ENCODE measurements around the gene MBL2.

Gene MBL2

GRCh38 chr10:52752801-52753445 lies 19.7 kb downstream of the MBL2 start:
- no peak for TF ChIP-seq CTCF (IDR thresholded peaks at IDR 0.05; ENCODE audit: poor library complexity, severe bottlenecking)
- no peaks in the 10 kb centered on the region for H3K4me1 ChIP-seq (ENCODE audit: insufficient read depth, poor library complexity, severe bottlenecking)
- ATAC-seq (ENCODE audit: low read depth): no peak

GRCh38 chr10:52752261-52752660 lies 20.3 kb downstream of the MBL2 start:
- no peak for DNase-seq (ENCODE audit: low spot score)
- no peak for ATAC-seq (ENCODE audit: low read depth)
- H3K4me1 ChIP-seq (ENCODE audit: insufficient read depth, poor library complexity, severe bottlenecking): no peaks in the 10 kb centered on the region
- no peaks in the 10 kb centered on the region for H3K27me3 ChIP-seq (ENCODE audit: insufficient read depth, poor library complexity, severe bottlenecking)
- no peaks in the 10 kb centered on the region for H3K9me3 ChIP-seq (ENCODE audit: severe bottlenecking)
- H3K4me3 ChIP-seq (ENCODE audit: severe bottlenecking): no peak overlapping the region
- H3K27ac ChIP-seq (ENCODE audit: poor library complexity, severe bottlenecking): no peak overlapping the region
- no peaks in the 10 kb centered on the region for H3K36me3 ChIP-seq (ENCODE audit: low read depth)
- no peak for TF ChIP-seq CTCF (IDR thresholded peaks at IDR 0.05; ENCODE audit: poor library complexity, severe bottlenecking)

More at GRCh38 chr10:52752801-52753445, 19.7 kb downstream of the MBL2 start:
- H3K4me3 ChIP-seq (ENCODE audit: severe bottlenecking): no peak overlapping the region
- no peak overlapping the region for H3K27ac ChIP-seq (ENCODE audit: poor library complexity, severe bottlenecking)
- H3K36me3 ChIP-seq (ENCODE audit: low read depth): no peaks in the 10 kb centered on the region
- no peaks in the 10 kb centered on the region for H3K9me3 ChIP-seq (ENCODE audit: severe bottlenecking)
- H3K27me3 ChIP-seq (ENCODE audit: insufficient read depth, poor library complexity, severe bottlenecking): no peaks in the 10 kb centered on the region
- DNase-seq (ENCODE audit: low spot score): no peak

GRCh38 chr10:52751337-52751736 lies 21.2 kb downstream of the MBL2 start:
- Histone ChIP-seq H3K36me3 (ENCODE audit: low read depth) (no peaks in the 10 kb centered on the region), H3K27ac (ENCODE audit: poor library complexity, severe bottlenecking) (no peak overlapping the region), H3K4me1 (ENCODE audit: insufficient read depth, poor library complexity, severe bottlenecking) (no peaks in the 10 kb centered on the region), H3K4me3 (ENCODE audit: severe bottlenecking) (no peak overlapping the region), H3K9me3 (ENCODE audit: severe bottlenecking) (no peaks in the 10 kb centered on the region), H3K27me3 (ENCODE audit: insufficient read depth, poor library complexity, severe bottlenecking) (no peaks in the 10 kb centered on the region)
- DNase-seq (ENCODE audit: low spot score) (no peak), ATAC-seq (ENCODE audit: low read depth) (no peak)
- no peak for TF ChIP-seq CTCF (IDR thresholded peaks at IDR 0.05; ENCODE audit: poor library complexity, severe bottlenecking)

DNA sequence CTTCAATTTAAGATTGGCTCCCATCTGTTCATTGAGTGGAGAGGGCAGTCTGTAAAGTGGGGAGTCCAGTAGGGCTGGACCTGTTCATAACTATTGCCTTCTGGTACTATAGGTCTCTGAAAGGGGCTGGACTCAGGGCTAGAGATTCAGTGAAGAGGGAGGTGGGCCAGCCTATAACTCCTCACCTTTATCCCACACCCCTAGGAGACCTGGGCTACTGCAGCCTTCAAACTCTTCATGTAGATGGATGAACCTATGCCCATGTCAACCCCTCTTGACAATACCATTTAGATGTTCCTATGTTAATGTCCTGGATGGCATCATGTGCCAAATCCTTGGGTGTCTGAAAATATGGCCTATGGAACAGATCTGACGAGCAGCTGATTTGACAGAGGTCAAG lies 22.0 kb downstream of the MBL2 start:
- TF ChIP-seq CTCF (IDR thresholded peaks at IDR 0.05; ENCODE audit: poor library complexity, severe bottlenecking): no peak
- H3K4me1 ChIP-seq (ENCODE audit: insufficient read depth, poor library complexity, severe bottlenecking): no peaks in the 10 kb centered on the region
- H3K9me3 ChIP-seq (ENCODE audit: severe bottlenecking): no peaks in the 10 kb centered on the region
- H3K36me3 ChIP-seq (ENCODE audit: low read depth): no peaks in the 10 kb centered on the region
- no peaks in the 10 kb centered on the region for H3K27me3 ChIP-seq (ENCODE audit: insufficient read depth, poor library complexity, severe bottlenecking)
- H3K4me3 ChIP-seq (ENCODE audit: severe bottlenecking): no peak overlapping the region
- ATAC-seq (ENCODE audit: low read depth) (no peak), DNase-seq (ENCODE audit: low spot score) (no peak)
- no peak overlapping the region for H3K27ac ChIP-seq (ENCODE audit: poor library complexity, severe bottlenecking)

GRCh38 chr10:52747694-52748093 lies 24.9 kb downstream of the MBL2 start:
- ATAC-seq (ENCODE audit: low read depth) (no peak), DNase-seq (ENCODE audit: low spot score) (no peak)
- no peaks in the 10 kb centered on the region for H3K36me3 ChIP-seq (ENCODE audit: low read depth)
- no peak overlapping the region for H3K4me3 ChIP-seq (ENCODE audit: severe bottlenecking)
- no peaks in the 10 kb centered on the region for H3K9me3 ChIP-seq (ENCODE audit: severe bottlenecking)
- H3K4me1 ChIP-seq (ENCODE audit: insufficient read depth, poor library complexity, severe bottlenecking): no peaks in the 10 kb centered on the region
- H3K27ac ChIP-seq (ENCODE audit: poor library complexity, severe bottlenecking): no peak overlapping the region
- no peaks in the 10 kb centered on the region for H3K27me3 ChIP-seq (ENCODE audit: insufficient read depth, poor library complexity, severe bottlenecking)
- no peak for TF ChIP-seq CTCF (IDR thresholded peaks at IDR 0.05; ENCODE audit: poor library complexity, severe bottlenecking)
